ENCODE measurements around the gene WFDC10B.
"Not testable (repeated sequence)": the region's sequence is repeated elsewhere in the genome, so short reads cannot be mapped to it uniquely, and the experiment has no call there.

WFDC10B gene

GRCh38 chr20:45649312-45649863 is 55.4 kb downstream of the WFDC10B start:
- in situ Hi-C loops (cut with MboI; ENCODE audit: low sequenced_read_pairs) = no loop called here

DNA sequence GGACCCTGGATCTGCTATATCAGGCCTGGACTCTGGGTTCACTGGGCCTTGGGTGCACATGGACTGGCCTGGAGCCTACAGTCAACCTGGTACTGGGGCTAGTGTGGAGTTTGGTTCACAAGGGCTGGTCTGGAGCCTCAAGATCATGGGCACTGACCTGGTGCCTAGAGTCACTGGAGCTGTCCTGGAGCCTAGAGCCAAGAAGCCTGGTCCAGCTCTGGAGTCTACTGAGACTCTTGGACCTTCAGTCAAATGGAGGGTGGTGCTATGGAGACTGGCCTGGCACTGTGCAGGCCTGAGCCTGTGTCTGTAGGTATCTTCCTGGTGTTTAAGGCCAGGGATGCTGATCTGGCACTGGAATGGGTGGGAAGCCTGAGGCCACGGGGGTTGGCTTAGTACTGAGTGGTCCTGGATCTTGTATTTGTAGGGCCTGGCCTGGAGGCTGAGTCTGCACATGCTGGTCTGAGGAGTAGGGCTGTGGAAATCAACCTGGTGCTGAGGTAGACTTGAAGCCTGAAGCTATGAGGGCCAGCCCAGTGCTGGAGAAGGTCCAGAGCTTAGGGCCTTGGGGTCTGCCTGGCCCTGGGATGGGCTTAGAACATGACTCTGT is 57.3 kb downstream of the WFDC10B start:
- in situ Hi-C loops (cut with MboI; ENCODE audit: low sequenced_read_pairs) = no loop called here

DNA sequence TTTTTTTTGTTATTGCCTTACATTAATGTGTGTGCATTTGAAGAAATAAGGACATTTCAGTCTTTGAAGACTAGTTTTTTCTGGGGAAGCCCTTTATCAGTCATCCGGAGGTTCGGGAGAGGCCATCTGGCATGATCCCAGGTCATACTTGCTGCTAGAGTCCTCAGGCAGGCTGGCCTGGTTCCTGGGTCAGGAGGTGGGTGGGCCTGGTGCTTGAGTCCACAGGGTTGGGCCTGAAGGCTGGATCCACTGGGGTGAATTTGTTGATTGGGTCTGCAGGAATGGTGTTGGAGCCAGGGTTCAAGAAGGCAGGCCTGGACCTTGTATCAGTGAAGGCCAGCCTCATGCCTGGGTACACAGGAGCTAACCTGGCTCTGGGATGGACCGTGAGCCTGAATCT is 57.9 kb downstream of the WFDC10B start:
- in situ Hi-C loops (cut with MboI; ENCODE audit: low sequenced_read_pairs) = no loop called here

- in situ Hi-C loops (cut with MboI; ENCODE audit: low sequenced_read_pairs) = not testable (repeated sequence)
Observed at GRCh38 chr20:45645869-45646268, 59.0 kb downstream of the WFDC10B start.

- in situ Hi-C loops (cut with MboI; ENCODE audit: low sequenced_read_pairs) = not testable (repeated sequence)
Observed at GRCh38 chr20:45641076-45641475, 63.7 kb downstream of the WFDC10B start.

DNA sequence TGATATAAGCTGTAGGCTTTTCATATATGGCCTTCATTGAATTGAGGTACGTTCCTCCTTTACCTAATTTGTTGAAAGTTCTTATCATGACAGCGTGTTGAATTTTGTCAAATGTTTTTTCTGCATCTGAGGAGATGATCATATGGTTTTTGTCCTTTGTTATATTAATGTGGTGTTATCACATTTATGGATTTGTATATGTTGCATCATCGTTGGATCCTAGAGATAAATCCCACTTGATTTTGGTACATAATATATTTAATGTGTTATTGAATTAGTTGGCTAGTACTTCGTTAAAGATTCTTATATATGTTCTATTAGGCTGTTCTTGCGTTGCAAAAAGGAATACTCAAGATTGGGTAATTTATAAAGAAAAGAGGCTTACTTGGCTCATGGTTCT is 65.1 kb downstream of the WFDC10B start:
- in situ Hi-C loops (cut with MboI; ENCODE audit: low sequenced_read_pairs) = no loop called here

DNA sequence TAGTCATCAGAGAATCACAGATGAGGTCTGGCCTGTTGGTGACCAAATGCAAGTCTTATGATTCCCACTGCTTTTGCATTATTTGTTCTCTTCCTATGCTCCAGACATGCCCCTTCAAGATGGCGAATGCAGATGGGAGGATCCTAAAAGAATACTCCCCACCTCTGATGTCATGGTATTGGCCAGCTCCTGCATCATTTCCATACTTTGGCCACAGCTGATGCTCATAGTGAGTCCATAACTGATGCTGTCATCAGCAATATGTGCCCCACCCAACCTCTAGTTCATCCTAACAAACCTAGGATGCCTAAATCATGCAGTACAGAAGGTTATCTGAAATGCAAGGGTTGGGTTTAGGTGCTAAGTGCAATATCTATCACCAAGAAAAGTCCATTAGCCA is 68.3 kb downstream of the WFDC10B start:
- in situ Hi-C loops (cut with MboI; ENCODE audit: low sequenced_read_pairs) = no loop called here

Measured in hTERT RPE-1 (cell line).